T follicular helper cell (primary cell): ENCODE data around the gene FAM47C.
"Not testable (repeated sequence)": the region's sequence is repeated elsewhere in the genome, so short reads cannot be mapped to it uniquely, and the experiment has no call there.

ENCODE experiments used
- DNase-seq: peaks from one replicate; pipeline ENCODE4 v3.0.0-alpha.2; 2020; ENCODE audit warnings: low read depth
- total RNA-seq, 2 experiments: gene quantifications; one replicate each; lab custom pipeline; 2026; lab: John Stamatoyannopoulos, UW

FAM47C gene
- total RNA-seq: 0 reads per million in 2 experiments

GRCh38 chrX:37008182-37008581 lies at the start of gene FAM47C:
Gene FAM47C (plus strand): TSS chrX:37008366. CDS start chrX:37008411, 45 bp downstream.
- not testable (repeated sequence) for DNase-seq

- no peak for DNase-seq
These were observed 46.6 kb upstream of the FAM47C start for GRCh38 chrX:36961590-36961989.

- no peak for DNase-seq
These were observed 44.9 kb upstream of the FAM47C start for GRCh38 chrX:36963069-36963808.

- DNase-seq: no peak
These were observed 44.3 kb upstream of the FAM47C start for GRCh38 chrX:36963852-36964251.

GRCh38 chrX:36973575-36973974 lies 34.6 kb upstream of the FAM47C start:
- DNase-seq: no peak

GRCh38 chrX:36974911-36975310 lies 33.3 kb upstream of the FAM47C start:
- DNase-seq: no peak

GRCh38 chrX:36978886-36979285 lies 29.3 kb upstream of the FAM47C start:
- DNase-seq: no peak

- no peak for DNase-seq
These were observed 24.3 kb upstream of the FAM47C start for GRCh38 chrX:36983831-36984230.

GRCh38 chrX:36985416-36986209 lies 22.6 kb upstream of the FAM47C start:
- not testable (repeated sequence) for DNase-seq

- DNase-seq: no peak
These were observed 21.9 kb upstream of the FAM47C start for GRCh38 chrX:36986231-36986630.

- not testable (repeated sequence) for DNase-seq
These were observed 21.0 kb upstream of the FAM47C start for GRCh38 chrX:36987212-36987611.

GRCh38 chrX:37000140-37000539 lies 8.0 kb upstream of the FAM47C start:
- DNase-seq: no peak

GRCh38 chrX:37010496-37010895 lies 2.3 kb downstream of the FAM47C start:
- no peak for DNase-seq

GRCh38 chrX:37034260-37034659 lies 26.1 kb downstream of the FAM47C start:
- DNase-seq: not testable (repeated sequence)

GRCh38 chrX:37036674-37037220 lies 28.6 kb downstream of the FAM47C start:
- not testable (repeated sequence) for DNase-seq

- not testable (repeated sequence) for DNase-seq
These were observed 30.6 kb downstream of the FAM47C start for GRCh38 chrX:37038814-37039213.

GRCh38 chrX:37042956-37043885 lies 35.1 kb downstream of the FAM47C start:
- not testable (repeated sequence) for DNase-seq

GRCh38 chrX:37047776-37048175 lies 39.6 kb downstream of the FAM47C start:
- DNase-seq: no peak

- DNase-seq: not testable (repeated sequence)
These were observed 49.4 kb downstream of the FAM47C start for GRCh38 chrX:37057572-37057971.

- DNase-seq: no peak
These were observed 52.8 kb downstream of the FAM47C start for GRCh38 chrX:37060999-37061398.
